Measurements from ENCODE around the gene FRAS1. TPM values are rescaled to one million over a fixed set of nuclear protein-coding genes. Genes with fewer than 3 reads are reported as not detected.

Gene FRAS1
- total and polyA plus RNA-seq, 8 donors = 15.3 to 48.9 (median 40.4) TPM

GRCh38 chr4:78377555-78377954 lies 320.4 kb downstream of the FRAS1 start:
- peaks cover 0 to 5% of the 10 kb centered on the region in 2 donors for H3K4me1 ChIP-seq
- intact Hi-C loops (cut with DNase I) = no loop called here
- no peak overlapping the region for H3K27ac ChIP-seq
- no peak for DNase-seq
- no peaks in the 10 kb centered on the region for H3K36me3 ChIP-seq
- no peak overlapping the region for H3K4me3 ChIP-seq
- H3K27me3 ChIP-seq = no peaks in the 10 kb centered on the region
- no peaks in the 10 kb centered on the region for H3K9me3 ChIP-seq
- no peak for ATAC-seq
- no peak for TF ChIP-seq CTCF (IDR thresholded peaks at IDR 0.05)

GRCh38 chr4:78379040-78379439 lies 321.9 kb downstream of the FRAS1 start:
- DNase-seq = no peak
- intact Hi-C loops (cut with DNase I) = no loop called here
- H3K36me3 ChIP-seq = no peaks in the 10 kb centered on the region
- peaks cover 0 to 5% of the 10 kb centered on the region in 2 donors for H3K4me1 ChIP-seq
- no peak for ATAC-seq
- H3K9me3 ChIP-seq = no peaks in the 10 kb centered on the region
- no peak for TF ChIP-seq CTCF (IDR thresholded peaks at IDR 0.05)
- no peak overlapping the region for H3K4me3 ChIP-seq
- H3K27me3 ChIP-seq = no peaks in the 10 kb centered on the region
- no peak overlapping the region for H3K27ac ChIP-seq

- ATAC-seq = peak; percentile 95
- peak in 2 of 4 donors; percentile 29 to 55 for DNase-seq
- Histone ChIP-seq H3K4me3 (no peak overlapping the region), H3K4me1 (peaks cover 0 to 5% of the 10 kb centered on the region in 2 donors), H3K9me3 (no peaks in the 10 kb centered on the region), H3K27ac (no peak overlapping the region), H3K36me3 (no peaks in the 10 kb centered on the region), H3K27me3 (no peaks in the 10 kb centered on the region)
- intact Hi-C loops (cut with DNase I) = no loop called here
- no peak for TF ChIP-seq CTCF (IDR thresholded peaks at IDR 0.05)
Observed at GRCh38 chr4:78379991-78380729, 323.0 kb downstream of the FRAS1 start.

- ATAC-seq (no peak), DNase-seq (no peak)
- Histone ChIP-seq H3K9me3 (no peaks in the 10 kb centered on the region), H3K36me3 (no peaks in the 10 kb centered on the region), H3K27me3 (no peaks in the 10 kb centered on the region), H3K27ac (no peak overlapping the region), H3K4me3 (no peak overlapping the region), H3K4me1 (no peaks in the 10 kb centered on the region)
- intact Hi-C loops (cut with DNase I) = no loop called here
- no peak for TF ChIP-seq CTCF (IDR thresholded peaks at IDR 0.05)
Observed at GRCh38 chr4:78386679-78387078, 329.6 kb downstream of the FRAS1 start.

GRCh38 chr4:78395642-78396041 lies 338.5 kb downstream of the FRAS1 start:
- Histone ChIP-seq H3K27ac (no peak overlapping the region), H3K36me3 (no peaks in the 10 kb centered on the region), H3K27me3 (no peaks in the 10 kb centered on the region), H3K9me3 (peaks cover 0 to 19% of the 10 kb centered on the region in 2 donors), H3K4me1 (no peaks in the 10 kb centered on the region), H3K4me3 (no peak overlapping the region)
- TF ChIP-seq CTCF (IDR thresholded peaks at IDR 0.05) = no peak
- intact Hi-C loops (cut with DNase I) = no loop called here
- no peak for DNase-seq
- no peak for ATAC-seq
